Amniotic stem cell (primary cell): ENCODE data around the gene ATF7.

Experiments
- DNase-seq: peaks from one replicate; lab custom pipeline; 2025; lab: John Stamatoyannopoulos, UW

The ATF7 gene

GRCh38 chr12:53596920-53597363, 29.2 kb downstream of the ATF7 start:
- DNase-seq: no peak

- DNase-seq: no peak
Measured at GRCh38 chr12:53594897-53595615, 31.1 kb downstream of the ATF7 start.

- no peak for DNase-seq
Measured at GRCh38 chr12:53593707-53594106, 32.5 kb downstream of the ATF7 start.

GRCh38 chr12:53593031-53593430, 33.2 kb downstream of the ATF7 start:
- DNase-seq: no peak

GRCh38 chr12:53592426-53592825, 33.8 kb downstream of the ATF7 start:
- no peak for DNase-seq

GRCh38 chr12:53591301-53592206, 34.6 kb downstream of the ATF7 start:
- no peak for DNase-seq

GRCh38 chr12:53590652-53591051, 35.5 kb downstream of the ATF7 start:
- no peak for DNase-seq

GRCh38 chr12:53589915-53590314, 36.3 kb downstream of the ATF7 start:
- DNase-seq: no peak

- DNase-seq: no peak
Measured at GRCh38 chr12:53589423-53589822, 36.8 kb downstream of the ATF7 start.

GRCh38 chr12:53588123-53588522, 38.1 kb downstream of the ATF7 start:
- no peak for DNase-seq

GRCh38 chr12:53586745-53587144, 39.4 kb downstream of the ATF7 start:
- no peak for DNase-seq

GRCh38 chr12:53585448-53586125, 40.6 kb downstream of the ATF7 start:
- DNase-seq: no peak

- no peak for DNase-seq
Measured at GRCh38 chr12:53579545-53579955, 46.6 kb downstream of the ATF7 start.

GRCh38 chr12:53578783-53579182, 47.4 kb downstream of the ATF7 start:
- DNase-seq: no peak

GRCh38 chr12:53577941-53578352, 48.2 kb downstream of the ATF7 start:
- DNase-seq: no peak

GRCh38 chr12:53575502-53576249, 50.5 kb downstream of the ATF7 start:
- DNase-seq: no peak

GRCh38 chr12:53572134-53572758, 53.9 kb downstream of the ATF7 start:
- DNase-seq: no peak

GRCh38 chr12:53571295-53571694, 54.9 kb downstream of the ATF7 start:
- DNase-seq: no peak

- DNase-seq: no peak
Measured at GRCh38 chr12:53568809-53569557, 57.2 kb downstream of the ATF7 start.

GRCh38 chr12:53567961-53568808, 58.0 kb downstream of the ATF7 start:
- no peak for DNase-seq
